Activated CD4-positive, alpha-beta T cell treated with anti-CD3 and anti-CD28 coated beads, Interleukin-2, Interleukin-4, amounts not matched to agents 100 ng/mL and 50 ng/mL, durations not matched to agents 16 hours and 8 hours (primary cell): ENCODE measurements around the gene PLXDC1.
"Not testable (repeated sequence)": the region's sequence is repeated elsewhere in the genome, so short reads cannot be mapped to it uniquely, and the experiment has no call there.

Source experiments
- DNase-seq: peaks from one replicate; pipeline ENCODE4 v3.0.0-alpha.2; 2020; ENCODE audit warnings: low spot score

The PLXDC1 gene

DNA sequence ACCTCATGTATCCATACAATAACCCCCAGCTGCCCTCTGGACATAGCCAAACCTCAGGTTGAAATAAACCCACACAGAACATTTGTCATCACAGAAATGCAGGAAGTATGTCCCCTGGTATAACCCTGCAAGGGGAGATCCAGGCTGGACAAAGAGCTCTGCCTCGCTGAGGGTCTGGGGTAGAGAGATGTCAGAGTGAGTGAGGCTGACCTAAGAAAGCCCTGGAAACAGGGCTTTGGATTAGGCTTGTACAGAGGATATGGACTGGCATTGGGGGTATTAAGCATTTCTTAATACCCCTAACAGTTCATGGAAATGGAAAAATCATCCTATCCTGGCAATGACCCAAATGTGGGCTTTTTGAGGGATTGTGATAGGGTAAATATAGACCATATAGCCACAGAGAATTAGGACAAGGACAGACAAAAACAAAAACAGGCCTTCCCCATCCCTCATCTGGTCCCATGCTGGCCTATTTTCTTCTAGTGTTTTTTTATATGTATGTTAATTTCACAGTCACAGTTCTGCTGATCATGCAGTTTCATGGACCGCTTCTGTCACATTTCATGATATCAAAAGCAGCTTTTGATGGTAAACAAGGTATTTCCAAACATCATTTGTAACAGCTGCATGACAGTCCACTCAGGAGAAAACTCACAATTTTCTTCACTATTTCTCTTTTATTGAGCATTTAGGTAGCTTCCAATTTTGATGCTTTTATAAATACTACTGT, 26.1 kb downstream of the PLXDC1 start:
- DNase-seq: no peak

DNA sequence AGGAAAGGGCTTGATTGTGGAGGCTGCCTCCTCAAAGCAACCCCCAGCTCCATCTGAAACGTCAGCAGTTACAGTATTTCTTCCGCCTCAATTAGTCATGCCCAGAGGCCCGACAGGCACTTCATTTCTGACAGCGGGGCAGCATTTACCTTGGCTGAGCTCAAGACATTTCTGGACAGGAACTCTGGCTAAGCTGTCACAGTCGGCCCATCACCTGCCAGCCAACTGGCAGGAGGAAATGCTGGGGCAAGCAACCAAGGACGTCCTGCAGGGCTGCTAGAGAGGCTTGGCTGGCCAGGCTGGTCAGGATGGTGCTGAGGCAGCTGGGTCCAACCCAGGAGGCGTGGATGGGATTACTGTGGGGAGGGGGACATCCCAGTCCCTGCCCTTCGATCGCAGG, 27.8 kb downstream of the PLXDC1 start:
- DNase-seq: no peak

DNA sequence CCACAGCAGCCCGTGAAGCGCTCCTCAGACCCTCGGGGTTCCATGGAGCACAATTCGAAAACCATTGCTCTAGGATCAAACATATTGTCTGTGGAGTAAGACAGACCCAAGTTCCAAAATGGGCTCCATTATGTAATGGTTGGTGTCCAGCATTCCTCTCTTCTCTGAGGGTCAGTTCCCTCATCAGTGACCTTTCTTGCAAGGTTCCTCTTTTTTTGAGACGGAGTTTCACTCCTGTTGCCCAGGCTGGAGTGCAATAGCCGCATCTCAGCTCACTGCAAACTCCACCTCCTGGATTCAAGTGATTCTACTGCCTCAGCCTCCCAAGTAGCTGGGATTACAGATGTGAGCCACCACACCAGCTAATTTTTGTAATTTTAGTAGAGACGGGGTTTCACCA, 28.4 kb downstream of the PLXDC1 start:
- no peak for DNase-seq

DNA sequence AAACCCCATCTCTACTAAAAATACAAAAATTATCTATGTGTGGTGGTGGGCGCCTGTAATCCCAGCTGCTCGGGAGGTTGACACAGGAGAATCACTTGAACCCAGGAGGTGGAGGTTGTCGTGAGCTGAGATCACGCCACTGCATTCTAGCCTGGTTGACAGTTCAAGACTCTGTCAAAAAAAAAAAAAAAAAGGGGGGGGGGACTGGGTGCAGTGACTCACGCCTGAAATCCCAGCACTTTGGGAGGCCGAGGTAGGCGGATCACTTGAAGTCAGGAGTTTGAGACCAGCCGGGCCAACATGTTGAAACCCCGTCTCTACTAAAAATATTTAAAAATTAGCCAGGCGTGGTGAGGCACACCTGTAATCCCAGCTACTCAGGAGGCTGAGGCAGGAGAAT, 29.5 kb downstream of the PLXDC1 start:
- not testable (repeated sequence) for DNase-seq

DNA sequence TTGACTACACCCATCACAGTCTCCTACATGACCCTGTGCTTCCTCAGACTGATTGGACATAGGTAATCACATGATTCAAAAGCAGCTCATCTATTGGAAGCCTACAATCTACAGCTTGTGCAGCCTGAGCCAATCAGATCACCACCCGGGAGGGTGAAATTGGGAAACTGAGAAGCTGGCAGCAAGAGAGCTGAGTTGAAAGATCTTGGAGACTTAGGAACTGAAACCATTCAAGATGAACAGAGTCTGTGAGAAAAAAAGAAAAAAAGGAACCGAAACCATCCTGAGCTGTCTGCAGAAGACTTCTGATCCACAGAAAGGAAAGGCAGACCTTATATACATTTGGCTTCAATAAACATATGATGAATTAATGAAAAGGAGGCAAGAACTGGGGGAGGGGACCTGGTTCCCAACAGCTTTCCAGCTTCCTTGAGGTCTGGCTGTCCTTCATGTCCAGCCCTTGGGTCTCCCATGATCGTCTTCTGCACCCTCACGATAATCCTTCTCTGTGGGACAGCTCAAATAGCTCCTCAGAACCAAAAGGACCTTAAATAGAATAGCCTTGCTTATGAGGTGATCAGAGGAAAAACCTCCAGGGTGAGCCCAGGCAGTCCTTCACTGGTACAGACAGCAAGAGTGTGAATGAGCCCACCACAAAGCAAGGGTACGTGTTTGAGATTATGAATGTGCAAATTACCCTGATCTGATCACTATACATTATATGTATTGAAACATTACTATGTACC, 32.6 kb downstream of the PLXDC1 start:
- DNase-seq: no peak

DNA sequence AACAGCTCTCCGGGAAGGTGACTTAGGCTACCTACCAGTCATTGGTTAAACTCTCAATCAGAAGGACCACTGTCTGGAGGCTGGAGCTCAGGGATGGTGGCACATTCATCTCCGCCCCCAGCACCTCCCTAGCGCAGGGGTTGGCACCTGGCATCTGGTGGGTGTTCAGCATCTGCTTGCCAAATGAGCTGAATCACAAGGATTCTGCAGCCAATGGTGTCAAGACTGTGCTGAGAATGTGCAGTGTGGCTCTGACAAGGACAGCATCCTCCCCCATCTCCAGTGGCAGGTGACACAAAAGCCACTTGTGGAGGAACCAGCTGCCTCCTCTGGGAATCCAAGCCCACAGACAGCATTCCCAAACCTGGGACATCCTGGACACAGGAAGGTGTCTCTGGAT, 35.2 kb downstream of the PLXDC1 start:
- DNase-seq: no peak

DNA sequence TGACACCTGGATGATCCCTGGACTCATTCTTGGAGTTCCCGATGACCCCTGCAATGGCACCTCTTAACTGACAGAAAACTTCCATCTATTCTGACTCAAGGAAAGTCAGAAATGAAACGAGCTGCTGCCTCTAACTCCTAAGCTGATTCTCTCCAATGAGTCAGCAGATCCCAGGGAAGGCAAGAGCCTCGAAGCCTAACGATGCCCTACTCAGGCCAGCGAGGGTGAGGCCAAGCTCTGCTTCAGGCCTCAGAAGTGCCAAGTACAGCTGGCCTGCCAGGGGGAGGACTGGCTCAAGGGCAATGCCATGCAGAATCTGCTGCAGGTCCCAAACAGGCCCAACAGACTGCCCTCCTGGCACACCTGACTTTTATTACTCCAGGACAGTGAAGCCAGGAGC, 36.3 kb downstream of the PLXDC1 start:
- no peak for DNase-seq

DNA sequence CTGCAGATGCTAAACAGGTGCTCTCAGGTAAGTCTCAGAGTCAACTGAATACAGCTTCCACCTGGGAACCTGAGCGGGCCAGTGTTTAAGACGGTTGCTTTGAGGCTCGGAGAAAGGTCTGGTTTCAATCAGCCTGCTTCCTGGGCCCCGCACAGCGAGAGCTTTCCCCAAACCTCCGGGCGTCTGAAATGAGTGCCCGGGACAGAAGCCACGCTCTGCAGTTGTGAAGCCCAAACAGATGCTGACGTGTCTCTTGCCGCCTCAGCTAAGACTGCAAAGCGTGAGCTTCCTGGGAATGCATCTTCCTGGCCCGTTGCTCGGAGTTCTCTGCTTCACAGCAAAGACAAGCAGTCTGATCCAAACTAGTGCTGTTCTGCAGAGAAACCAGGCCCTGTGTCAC, 36.7 kb downstream of the PLXDC1 start:
- DNase-seq: no peak

DNA sequence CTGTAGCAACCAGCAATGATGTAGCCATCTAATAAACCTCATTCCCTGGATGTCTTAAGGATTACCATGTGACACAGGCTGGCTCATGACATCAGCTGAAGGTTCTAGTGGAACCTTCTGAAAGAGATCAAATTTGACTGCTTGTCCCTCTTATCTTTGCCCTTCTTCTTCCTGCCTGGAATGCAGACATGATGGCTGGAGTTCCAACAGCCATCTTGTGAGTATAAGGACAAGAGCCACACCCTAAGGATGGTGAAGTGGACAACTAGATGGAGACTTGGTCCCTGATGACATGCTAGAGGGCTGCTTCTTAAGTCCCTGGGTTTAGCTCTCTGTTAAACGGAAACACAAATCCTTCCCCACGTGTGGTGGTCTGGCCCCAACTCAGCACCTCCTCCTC, 37.6 kb downstream of the PLXDC1 start:
- DNase-seq: no peak

DNA sequence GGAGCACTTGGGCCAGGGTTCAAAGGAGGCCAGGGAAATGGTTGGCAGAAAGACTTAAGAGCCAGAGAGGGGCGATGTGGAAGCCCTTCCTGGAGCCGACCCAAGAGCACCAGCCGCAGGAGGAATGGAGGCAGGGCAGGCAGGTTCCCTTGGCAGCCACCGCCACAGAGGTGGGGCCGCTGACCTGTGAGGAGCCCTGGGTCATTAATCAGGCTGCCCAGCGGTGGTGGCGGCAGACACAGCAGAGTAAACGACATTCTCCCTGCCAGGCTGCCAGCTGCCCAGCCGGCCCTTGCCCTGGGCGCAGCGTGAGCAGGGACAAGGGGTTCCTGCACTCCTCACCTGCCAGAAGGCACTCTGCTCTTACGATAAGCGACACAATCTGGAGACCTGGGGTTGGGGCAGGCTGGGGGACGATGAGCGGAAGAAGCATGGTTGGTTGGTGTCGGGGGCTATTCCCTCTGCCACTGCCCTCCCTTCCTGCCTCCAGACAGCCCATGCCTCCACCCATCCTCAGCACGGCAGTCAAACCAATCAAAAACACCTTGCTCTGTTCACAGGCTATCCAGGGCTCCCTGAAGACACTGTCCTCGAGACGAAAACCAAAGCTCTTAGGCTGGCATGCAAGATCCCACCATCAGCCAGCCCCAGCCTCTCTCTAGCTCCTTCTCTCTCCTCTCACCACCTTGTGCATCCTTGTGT, 40.9 kb downstream of the PLXDC1 start:
- no peak for DNase-seq

DNA sequence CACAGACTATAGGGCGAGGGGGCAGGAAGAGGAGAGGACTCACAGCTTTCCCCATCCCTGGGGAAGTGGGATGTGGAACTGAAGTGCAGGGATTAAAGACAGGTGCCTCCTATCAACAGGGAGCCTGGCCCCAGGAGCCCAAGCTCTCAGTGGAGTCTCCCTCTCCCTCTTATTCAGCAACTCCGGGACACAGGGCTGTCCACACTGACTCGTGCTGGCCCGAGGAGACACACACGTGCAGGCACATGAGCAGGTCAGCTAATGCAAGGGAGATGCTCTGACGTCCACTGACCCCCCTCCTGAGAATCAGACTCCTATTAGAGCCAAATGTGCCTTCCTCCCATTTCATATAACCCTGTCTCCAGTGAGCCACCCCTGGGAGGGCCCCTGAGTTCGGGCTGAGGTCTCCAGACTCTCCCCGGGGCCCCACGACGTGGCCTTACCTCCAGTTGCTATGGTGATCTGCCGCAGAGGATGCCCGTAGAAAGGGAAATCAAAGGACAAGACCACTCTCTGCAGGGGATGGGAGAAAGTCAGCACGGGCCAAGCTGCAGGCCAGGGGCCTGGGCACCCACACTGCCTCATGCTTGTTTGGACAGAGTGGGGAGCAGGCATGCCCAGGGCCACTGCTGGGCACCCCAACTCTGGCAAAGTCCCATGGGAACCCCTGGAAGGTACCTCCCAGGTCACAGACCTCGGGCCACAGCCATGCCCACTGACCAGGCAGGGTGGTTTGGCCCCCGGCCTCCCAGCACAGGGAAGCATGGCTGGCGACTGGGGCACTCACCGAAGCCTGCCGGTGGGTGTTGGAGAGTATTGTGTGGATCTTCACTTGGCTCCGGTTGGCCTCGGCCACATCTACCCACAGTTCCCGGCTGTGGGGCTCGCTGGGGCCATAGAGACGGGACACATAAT, 42.7 kb downstream of the PLXDC1 start:
- DNase-seq: no peak

DNA sequence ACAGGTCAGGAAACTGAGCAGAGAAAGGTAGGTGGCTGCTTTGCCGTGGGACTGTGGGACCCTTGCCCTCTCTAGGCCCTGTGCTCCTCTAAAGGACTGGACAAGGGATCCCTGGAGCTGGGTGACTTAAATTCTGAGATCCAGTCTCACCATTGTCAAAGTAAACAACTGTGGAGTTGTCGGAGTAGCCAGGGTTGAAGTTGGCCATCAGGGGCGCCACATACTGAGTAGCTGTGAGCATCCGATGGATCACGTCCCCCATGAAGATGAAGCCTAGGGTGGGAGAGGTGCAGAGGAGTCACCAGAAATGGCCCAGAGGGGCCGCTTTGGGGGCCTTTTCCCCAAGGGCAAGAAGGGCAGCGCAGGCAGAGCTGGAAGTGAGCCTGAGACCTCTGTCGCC, 43.5 kb downstream of the PLXDC1 start:
- no peak for DNase-seq

DNA sequence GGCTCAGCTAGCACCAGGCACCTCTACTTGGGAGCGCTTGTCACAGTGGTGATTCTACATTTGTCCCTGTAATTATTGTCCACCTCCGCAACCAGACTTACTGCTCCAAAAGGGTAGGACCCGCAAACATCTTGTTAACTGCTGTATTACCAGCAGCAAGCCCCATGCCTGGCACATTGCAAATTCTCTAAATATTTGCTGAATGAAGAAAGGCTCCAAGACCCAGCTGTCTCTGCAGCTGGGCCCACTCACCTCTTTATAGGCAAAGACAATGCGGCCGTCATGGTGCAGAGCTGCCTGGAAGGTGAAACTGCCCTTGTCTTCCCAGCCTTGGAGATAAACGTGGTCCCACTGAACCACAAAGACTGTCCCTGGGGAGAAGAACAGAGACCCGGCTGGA, 44.3 kb downstream of the PLXDC1 start:
- no peak for DNase-seq

DNA sequence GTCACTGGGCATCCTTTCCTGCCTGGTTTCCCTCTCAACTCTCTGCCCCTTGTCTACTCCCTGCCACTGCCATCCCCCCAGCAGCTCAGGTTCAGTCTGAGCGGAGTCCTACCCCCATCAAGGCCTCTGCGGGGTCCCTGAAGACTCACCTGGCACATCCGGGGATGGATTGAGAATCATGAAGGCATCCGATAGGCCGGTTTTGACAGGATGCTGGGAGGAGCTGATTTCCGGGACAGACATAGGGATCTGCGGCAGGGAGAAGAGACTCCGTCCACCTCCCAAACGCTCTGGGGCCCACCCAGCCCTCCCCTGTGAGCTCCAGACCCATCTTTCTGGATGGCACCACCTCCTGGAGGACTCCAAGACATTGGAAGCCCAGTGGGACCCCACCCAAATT, 45.7 kb downstream of the PLXDC1 start:
- DNase-seq: no peak

DNA sequence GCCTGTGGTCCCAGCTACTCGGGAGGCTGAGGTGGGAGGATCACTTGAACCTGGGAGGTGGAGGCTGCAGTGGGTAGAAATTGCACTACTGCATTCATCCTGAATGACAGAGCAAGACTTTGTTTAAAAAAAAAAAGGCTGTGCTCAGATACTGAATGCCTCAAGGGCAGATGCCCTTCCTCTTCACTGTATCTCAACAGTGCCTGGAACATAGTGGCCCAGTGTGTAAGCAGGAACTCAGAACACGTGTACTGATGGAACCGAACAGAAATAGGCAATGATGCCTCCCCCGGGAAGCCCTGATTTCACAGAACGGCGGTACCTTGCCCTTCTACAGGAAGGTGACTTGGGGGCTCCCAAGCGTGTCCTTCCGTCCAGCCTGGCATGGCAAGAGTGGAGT, 46.8 kb downstream of the PLXDC1 start:
- DNase-seq: no peak

DNA sequence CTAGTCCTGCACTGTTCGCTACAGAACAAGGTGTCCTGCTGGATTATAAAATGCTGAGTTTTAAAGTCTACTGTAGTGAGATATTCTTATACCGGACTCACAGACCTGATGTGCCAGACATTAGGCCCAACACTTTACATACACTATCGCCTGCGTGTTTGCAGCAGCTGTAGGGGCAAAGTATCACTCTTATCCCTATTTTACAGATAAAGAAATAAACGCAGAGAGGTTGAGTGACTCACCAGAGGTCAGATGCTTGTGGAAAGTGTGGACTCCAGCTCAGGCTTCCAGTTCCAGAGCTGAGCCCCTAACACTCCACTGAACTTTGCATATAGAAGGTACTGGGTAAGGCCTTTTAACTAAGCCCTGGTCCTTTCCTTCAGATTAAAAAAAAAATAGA, 47.4 kb downstream of the PLXDC1 start:
- no peak for DNase-seq

DNA sequence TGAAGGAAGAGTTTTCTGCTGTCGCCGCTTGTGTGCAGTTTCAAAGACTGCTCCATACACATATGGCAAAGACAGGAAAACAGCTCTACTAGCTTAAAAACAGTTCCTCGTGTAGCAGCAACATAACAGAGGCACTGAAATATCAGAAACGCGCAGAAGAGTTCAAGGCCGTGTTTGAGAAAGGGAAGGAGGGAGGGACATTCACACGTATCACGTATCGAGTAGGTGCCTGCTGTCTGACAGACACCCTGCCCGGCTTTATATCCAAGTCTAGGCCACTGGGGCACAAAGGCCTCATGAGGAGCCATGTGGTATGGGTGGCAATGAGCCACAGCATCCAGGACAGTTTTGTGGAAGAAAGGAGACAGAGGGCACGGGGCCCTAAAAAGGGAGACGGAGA, 50.3 kb downstream of the PLXDC1 start:
- DNase-seq: no peak

DNA sequence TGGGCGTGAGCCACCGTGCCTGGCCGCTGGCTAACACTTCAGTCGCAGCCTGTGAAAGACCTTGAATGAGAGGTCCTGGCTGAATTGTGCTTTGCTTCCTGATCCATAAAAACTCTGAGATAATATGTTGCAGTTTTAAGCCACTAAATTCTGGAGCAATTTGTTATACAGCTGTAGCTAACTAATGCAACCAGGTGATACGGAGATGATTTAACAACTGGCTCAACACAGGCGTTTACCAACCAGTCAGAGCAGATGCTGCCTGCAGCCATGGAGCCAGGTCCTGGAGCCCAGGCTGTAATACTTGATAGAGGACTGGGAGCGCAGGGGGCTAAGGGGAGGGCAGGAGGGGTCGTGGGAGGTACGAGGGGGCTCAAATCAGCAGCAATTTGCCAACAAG, 50.9 kb downstream of the PLXDC1 start:
- DNase-seq: no peak

DNA sequence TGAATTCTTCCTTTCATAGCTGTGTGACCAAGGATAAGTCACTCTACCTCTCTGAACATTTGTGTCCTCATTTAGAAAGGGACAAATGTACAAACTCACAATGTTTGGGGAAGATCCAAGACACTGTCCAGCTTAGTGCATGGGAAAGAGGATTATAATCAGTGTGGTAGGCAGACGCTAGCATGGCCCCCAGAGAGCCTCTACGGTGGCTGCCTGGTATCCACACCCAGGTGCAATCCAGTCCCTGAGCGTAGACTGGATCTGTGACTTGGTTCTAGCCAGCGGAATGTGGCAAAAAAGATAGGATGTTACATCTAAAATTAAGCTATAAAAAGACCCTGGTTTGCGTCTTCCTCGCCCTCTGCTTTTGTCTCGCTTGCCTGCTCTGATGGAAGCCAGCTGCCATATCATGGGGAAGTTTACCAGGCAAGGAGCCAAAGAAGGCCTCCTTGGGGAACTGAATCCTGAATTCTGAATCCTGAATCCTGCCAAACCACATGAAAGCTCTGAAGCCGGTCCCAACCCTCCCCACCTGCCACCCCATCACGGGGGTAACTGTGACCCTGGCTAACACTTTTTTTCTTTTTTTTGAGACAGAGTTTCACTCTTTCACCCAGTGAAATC, 51.7 kb downstream of the PLXDC1 start:
- DNase-seq: no peak

DNA sequence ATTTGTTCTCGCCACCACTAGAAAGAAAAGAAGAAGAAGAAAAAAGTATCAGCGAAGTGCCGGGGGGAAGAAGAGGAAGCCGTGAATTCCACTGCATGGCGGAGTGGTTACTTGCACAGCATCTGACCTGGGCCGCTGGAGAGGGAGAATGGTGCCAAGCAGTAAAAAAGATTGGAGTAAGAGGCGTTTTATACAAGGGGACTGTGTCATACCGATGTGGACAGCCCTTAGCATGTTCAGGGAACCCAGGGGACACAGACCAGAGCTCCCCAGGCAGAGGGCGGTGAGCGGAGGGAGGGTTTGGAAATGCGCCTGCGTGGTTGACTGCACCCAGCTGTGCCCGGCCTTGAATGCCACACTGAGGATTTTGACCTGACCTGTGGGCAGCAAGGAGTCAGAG, 52.8 kb downstream of the PLXDC1 start:
- DNase-seq: no peak

DNA sequence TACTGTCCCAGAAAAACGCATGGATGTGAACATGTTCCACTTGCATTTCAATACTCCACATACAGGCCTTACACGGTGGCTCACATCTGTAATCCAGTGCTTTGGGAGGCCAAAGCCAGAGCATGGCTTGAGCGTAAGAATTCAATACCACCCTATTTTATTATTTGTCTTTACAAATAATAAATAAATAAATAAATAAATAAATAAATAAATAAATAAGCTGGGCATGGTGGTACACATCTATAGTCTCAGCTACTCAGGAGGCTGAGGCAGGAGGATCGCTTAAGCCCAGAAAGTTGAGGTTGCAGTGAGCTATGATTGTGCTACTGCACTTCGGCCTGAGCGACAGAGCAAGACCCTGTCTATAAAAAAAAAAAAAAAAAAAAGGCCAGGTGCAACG, 53.9 kb downstream of the PLXDC1 start:
- DNase-seq: no peak

DNA sequence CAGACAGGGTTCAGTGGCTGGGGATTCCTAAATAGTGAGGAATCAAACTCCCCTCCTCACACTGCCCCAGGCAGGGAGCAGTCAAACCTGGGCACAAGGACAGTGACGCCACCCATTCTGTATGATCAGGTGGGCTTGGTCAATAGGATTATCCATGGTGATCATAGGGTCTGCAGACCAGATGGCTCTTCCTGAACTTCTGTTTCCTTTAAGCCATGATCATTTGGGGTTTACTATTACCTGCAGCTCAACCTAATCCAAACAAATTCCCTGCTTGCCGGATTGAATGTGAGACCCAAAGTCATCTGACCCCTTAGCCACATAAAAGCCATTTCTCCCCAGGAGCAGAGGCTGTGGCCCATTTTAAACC, 54.3 kb downstream of the PLXDC1 start:
- no peak for DNase-seq
